Large intestine (tissue), 3 donors: Measurements from ENCODE around the gene FOXP1. TPM values are rescaled to one million over a fixed set of nuclear protein-coding genes. Genes with fewer than 3 reads are reported as not detected.

Source experiments
- DNase-seq, 2 donors: peaks; one replicate each; pipeline versions ENCODE4 v3.0.0 to v3.0.0-alpha.2; 2013
- H3K27ac ChIP-seq: one replicate; pipeline ENCODE4 v1.5.1; 2013; ENCODE audit warnings: low read length
- H3K27me3 ChIP-seq: 2 replicates; pipeline ENCODE4 v1.6.1; 2013; ENCODE audit warnings: low read length; ENCODE audit not compliant: control insufficient read depth, insufficient read depth
- H3K36me3 ChIP-seq: 2 replicates; pipeline ENCODE4 v1.6.1; 2013; ENCODE audit warnings: low read length; ENCODE audit not compliant: control insufficient read depth, insufficient read depth
- H3K4me1 ChIP-seq: one replicate; pipeline ENCODE4 v1.6.1; 2013; ENCODE audit warnings: low read length; ENCODE audit not compliant: control insufficient read depth, insufficient read depth
- H3K4me3 ChIP-seq: one replicate; pipeline ENCODE4 v1.5.1; 2013; ENCODE audit warnings: low read length
- H3K9me3 ChIP-seq: one replicate; pipeline ENCODE4 v1.6.1; 2013; ENCODE audit warnings: mild to moderate bottlenecking, low read depth, low read length, moderate library complexity; ENCODE audit not compliant: control insufficient read depth
- WGBS: methylation state at CpG from one replicate; pipeline ENCODE4 v1.1.5; 2013; ENCODE audit warnings: low lambda C conversion rate; ENCODE audit not compliant: insufficient coverage; 5-methylcytosine and 5-hydroxymethylcytosine counted together
- polyA plus RNA-seq: library from polyadenylated mRNA; unstranded; fragments of 120-200 nt; gene quantifications from one replicate; pipeline ENCODE4 v1.2.1, GENCODE V29; 2013

The FOXP1 gene
- polyA plus RNA-seq, 1 donor, result 64.1 TPM

DNA sequence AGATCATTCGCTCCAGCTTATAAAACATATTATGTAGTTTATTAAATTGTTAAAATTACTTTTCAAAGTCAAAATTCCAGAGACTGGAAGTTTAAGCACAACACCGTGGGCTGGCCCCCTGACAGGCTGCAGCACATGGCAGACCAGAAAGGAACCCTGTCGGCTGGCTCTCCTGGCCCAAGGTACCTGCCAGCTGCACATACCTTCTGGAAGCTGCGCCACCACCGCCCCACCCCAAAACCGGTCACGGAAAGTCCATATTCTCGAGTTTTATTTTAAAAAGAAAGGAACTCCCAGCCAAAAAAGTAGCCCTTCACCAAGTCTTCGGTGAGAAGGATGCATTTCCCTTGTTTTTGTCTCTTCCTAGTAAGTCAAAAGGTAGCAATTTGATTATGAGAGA is 94.6 kb downstream of the FOXP1 start:
- 90% methylated on average over 2 of the region's 9 CpGs for WGBS
- Histone ChIP-seq H3K36me3 (peaks cover 22% of the 10 kb centered on the region), H3K4me3 (no peak overlapping the region), H3K9me3 (peaks cover 7% of the 10 kb centered on the region), H3K27ac (no peak overlapping the region), H3K27me3 (no peaks in the 10 kb centered on the region), H3K4me1 (no peaks in the 10 kb centered on the region)
- no peak for DNase-seq

DNA sequence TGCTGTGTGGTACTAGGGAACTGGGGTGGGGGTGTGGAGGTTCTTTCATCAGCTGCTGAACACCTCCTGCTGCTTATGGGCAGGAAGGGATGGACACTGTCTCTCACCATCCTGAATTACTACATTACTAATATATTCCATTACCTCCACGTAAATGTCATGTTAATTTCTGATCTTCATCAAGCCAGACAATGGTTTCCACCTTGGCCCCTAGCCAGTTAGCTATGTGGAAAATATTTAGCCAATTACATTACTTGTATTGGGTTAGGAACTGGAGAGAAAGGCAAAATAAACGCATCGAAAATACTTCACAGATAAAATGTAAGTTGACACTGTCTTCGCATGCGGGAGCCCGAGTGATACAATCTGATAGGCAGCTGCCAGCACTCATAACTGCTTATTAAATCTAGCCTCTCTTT is 95.1 kb downstream of the FOXP1 start:
- no peaks in the 10 kb centered on the region for H3K27me3 ChIP-seq
- WGBS, result 100% methylated on average over 2 of the region's 6 CpGs
- peaks cover 7% of the 10 kb centered on the region for H3K9me3 ChIP-seq
- no peak for DNase-seq
- no peak overlapping the region for H3K27ac ChIP-seq
- no peak overlapping the region for H3K4me3 ChIP-seq
- no peaks in the 10 kb centered on the region for H3K4me1 ChIP-seq
- peaks cover 22% of the 10 kb centered on the region for H3K36me3 ChIP-seq

DNA sequence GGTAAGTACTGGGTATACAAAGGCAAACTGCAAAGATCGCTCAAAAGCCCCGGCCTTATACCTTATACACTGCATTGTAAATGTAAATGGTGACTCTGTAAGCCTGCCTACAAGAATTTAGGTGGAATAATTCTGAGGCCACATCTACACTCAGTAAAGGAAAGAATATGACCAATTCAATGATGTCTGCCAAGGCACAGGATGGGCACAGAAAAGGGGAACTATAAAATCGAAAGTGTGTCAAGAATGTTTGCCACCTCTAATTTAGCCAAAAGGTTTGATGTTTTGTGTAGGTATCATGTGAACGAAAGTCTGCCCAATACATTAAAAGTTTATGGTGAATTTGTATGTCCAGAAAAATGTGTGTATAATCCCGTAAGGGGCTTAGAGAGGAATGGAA is 96.1 kb downstream of the FOXP1 start:
- Histone ChIP-seq H3K27ac (no peak overlapping the region), H3K4me3 (no peak overlapping the region), H3K36me3 (peaks cover 15% of the 10 kb centered on the region), H3K27me3 (no peaks in the 10 kb centered on the region), H3K4me1 (no peaks in the 10 kb centered on the region), H3K9me3 (peaks cover 7% of the 10 kb centered on the region)
- DNase-seq, result no peak
- WGBS, result 60% methylated on average over 1 of the region's 5 CpGs

DNA sequence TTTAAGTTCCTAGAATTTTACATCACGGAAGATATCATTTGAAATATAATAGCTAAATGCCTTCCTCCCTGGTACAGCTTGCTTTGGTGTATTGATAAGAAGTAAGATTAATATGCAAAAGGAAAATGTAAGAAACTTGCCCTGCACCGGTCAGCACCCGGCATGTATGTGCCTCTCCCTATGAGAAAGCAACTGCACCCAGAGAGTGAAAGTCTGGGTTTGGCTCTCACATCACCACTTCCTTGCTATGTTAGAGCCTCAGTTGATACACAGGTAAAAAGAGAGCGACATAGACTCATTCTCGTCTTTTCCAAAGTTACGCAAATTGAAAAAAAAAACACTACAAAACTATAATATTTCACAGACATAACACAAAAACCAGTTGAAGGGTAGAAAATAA is 96.7 kb downstream of the FOXP1 start:
- no peaks in the 10 kb centered on the region for H3K27me3 ChIP-seq
- no CpG with 5 or more reads among the region's 6 CpGs for WGBS
- H3K4me1 ChIP-seq, result no peaks in the 10 kb centered on the region
- H3K9me3 ChIP-seq, result peaks cover 7% of the 10 kb centered on the region
- H3K27ac ChIP-seq, result no peak overlapping the region
- H3K4me3 ChIP-seq, result no peak overlapping the region
- no peak for DNase-seq
- peaks cover 12% of the 10 kb centered on the region for H3K36me3 ChIP-seq

DNA sequence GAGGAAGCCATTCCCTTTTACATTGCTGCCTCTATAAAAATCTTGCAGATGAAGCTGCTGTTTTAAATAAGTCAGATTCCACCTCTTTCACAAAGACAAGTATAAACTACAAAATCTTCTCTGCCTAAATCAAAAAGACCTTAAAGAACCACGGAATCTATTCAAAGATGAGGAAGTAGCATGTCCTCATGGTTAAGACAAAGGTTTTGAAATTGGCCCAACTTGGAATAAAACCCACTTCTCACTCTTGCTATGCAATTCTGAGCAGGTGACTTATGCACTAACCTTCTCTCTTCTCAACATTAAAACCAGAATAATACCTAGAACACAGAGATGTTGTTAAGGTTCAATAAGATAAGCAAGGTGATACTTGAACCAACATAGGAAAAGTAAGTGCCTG is 97.6 kb downstream of the FOXP1 start:
- Histone ChIP-seq H3K36me3 (peaks cover 3% of the 10 kb centered on the region), H3K27ac (no peak overlapping the region), H3K27me3 (no peaks in the 10 kb centered on the region), H3K4me3 (no peak overlapping the region), H3K4me1 (no peaks in the 10 kb centered on the region), H3K9me3 (peaks cover under 1% of the 10 kb centered on the region)
- WGBS, result 100% methylated on average over 1 of the region's 1 CpG
- no peak for DNase-seq

DNA sequence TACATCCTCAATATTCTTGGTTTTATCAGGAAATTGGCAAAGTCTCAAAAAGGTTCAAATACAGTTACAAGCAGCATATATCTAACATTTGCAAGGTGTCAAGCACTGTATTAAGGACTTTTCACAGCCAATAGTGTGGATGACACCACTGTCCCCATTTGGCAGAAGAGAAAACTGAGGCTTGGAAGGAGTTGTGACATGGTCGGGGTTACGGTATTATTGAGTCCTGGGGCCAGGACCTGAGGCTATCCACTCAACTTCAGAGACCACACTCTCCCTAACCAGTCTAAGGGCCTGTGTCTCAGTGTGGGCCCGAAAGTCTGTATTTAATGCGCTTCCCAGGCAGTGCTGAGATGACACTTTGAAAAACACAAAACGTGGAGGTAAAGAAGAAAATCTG is 99.1 kb downstream of the FOXP1 start:
- Histone ChIP-seq H3K27ac (no peak overlapping the region), H3K9me3 (no peaks in the 10 kb centered on the region), H3K27me3 (no peaks in the 10 kb centered on the region), H3K36me3 (peaks cover 3% of the 10 kb centered on the region), H3K4me3 (no peak overlapping the region), H3K4me1 (no peaks in the 10 kb centered on the region)
- DNase-seq, result no peak
- WGBS, result no CpG with 5 or more reads among the region's 5 CpGs

DNA sequence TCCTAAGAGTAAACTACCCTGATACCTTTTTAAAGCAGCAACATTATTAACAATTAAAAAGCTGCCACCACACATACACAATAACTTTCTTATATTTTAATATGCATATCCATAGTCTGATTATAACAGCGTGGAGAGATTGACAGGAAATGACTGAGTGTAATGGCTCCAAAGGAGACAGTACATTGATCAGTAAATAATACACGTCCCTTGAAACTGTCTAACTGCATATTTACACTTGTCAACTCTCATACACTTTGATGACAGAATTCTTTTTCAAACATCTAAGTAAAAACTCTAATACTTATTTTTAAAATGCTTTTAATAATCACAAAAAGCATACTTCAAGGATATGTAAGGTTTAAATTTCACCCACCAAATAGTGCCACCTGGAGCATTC is 99.5 kb downstream of the FOXP1 start:
- peaks cover 3% of the 10 kb centered on the region for H3K36me3 ChIP-seq
- no peak for DNase-seq
- H3K4me1 ChIP-seq, result no peaks in the 10 kb centered on the region
- no peaks in the 10 kb centered on the region for H3K9me3 ChIP-seq
- no peak overlapping the region for H3K27ac ChIP-seq
- no peak overlapping the region for H3K4me3 ChIP-seq
- 100% methylated on average over 1 of the region's 2 CpGs for WGBS
- H3K27me3 ChIP-seq, result no peaks in the 10 kb centered on the region

DNA sequence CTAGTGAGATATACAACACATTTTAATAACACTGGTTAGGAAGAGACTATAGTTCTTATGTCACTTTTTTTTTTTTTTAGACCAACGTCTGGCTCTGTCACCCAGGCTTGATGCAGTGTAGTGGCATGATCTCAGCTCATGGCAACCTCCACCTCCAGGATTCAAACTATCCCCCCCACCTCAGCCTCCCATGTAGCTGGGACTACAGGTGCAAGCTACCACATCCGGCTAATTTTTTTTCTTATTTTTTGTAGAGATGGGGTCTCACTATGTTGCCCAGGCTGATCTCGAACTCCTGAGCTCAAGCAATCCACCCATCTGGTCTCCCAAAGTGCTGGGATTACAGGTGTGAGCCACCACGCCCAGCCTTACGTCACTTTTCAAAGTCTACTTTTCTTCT is 100.8 kb downstream of the FOXP1 start:
- DNase-seq, result no peak
- Histone ChIP-seq H3K4me1 (no peaks in the 10 kb centered on the region), H3K27me3 (no peaks in the 10 kb centered on the region), H3K36me3 (no peaks in the 10 kb centered on the region), H3K27ac (no peak overlapping the region), H3K9me3 (no peaks in the 10 kb centered on the region), H3K4me3 (no peak overlapping the region)
- WGBS, result 100% methylated on average over 1 of the region's 5 CpGs

DNA sequence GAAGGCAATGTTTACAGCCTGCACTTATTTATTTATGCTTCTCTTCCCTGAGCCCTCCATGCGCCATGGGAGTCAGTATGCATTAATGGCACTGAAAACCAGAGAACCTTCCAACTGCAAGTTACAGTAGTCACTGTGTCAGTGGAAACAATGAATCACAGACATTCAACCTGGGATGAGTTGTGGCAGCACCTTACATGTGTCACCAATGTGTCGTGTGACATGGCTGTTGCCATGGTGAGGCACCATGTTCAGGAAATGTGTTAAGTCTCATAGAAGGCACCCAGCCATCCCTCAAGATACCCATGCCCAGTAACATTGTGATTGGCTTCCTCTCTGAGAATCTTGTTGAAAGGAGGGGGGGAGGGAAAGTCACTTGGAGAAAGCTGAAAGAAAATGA is 105.0 kb downstream of the FOXP1 start:
- no peak for DNase-seq
- H3K27ac ChIP-seq, result no peak overlapping the region
- H3K4me1 ChIP-seq, result no peaks in the 10 kb centered on the region
- no peak overlapping the region for H3K4me3 ChIP-seq
- peaks cover 6% of the 10 kb centered on the region for H3K9me3 ChIP-seq
- no CpG with 5 or more reads among the region's 2 CpGs for WGBS
- peaks cover 2% of the 10 kb centered on the region for H3K36me3 ChIP-seq
- no peaks in the 10 kb centered on the region for H3K27me3 ChIP-seq

DNA sequence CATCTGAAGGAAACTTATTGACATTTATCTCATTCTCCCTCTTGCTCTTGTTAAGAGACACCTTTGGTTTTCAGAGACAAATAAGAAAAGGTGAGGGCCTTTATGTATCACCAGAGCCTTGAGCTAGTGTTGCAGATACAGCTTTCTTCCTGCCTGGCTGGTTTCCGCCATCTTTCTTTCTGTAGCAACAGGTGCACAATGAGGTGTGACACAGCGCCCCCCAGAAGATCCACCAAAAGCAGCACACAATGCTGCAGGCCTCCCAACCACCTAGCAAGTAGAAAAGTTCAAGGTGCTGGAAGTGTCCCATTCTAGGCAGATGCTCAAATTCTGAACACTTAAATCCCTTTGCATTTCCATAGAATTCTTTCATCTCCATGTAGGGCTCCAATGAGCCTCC is 106.6 kb downstream of the FOXP1 start:
- Histone ChIP-seq H3K27me3 (no peaks in the 10 kb centered on the region), H3K4me3 (no peak overlapping the region), H3K4me1 (no peaks in the 10 kb centered on the region), H3K36me3 (peaks cover 2% of the 10 kb centered on the region), H3K9me3 (peaks cover 12% of the 10 kb centered on the region), H3K27ac (no peak overlapping the region)
- DNase-seq, result no peak
- no CpG with 5 or more reads among the region's 2 CpGs for WGBS

DNA sequence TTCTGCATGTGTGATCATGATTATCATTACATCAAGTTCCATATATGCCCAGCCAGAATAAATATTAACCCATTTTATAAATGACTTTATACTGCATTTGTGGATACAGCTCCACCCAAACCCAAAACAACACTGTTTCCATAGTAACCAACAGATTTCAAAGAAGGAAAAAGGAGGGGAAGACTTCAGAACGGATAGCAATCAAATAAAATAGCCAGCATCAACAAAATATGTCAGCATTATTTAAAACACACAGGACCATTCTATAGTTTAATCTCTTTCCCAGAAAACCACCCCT is 114.4 kb downstream of the FOXP1 start:
- Histone ChIP-seq H3K4me3 (no peak overlapping the region), H3K27me3 (no peaks in the 10 kb centered on the region), H3K4me1 (no peaks in the 10 kb centered on the region), H3K9me3 (peaks cover 6% of the 10 kb centered on the region), H3K36me3 (peaks cover 2% of the 10 kb centered on the region), H3K27ac (no peak overlapping the region)
- WGBS, result no CpG with 5 or more reads among the region's 1 CpG
- DNase-seq, result no peak
